ENCODE results near the gene ATP8B4. TPM values are rescaled to one million over a fixed set of nuclear protein-coding genes. Genes with fewer than 3 reads are reported as not detected.
A peak's percentile ranks its signal among the peaks of the same experiment; 100 is the strongest.

ATP8B4 gene
- total and polyA plus RNA-seq, 3 experiments from 2014 or later: 0.23 to 8.9 (median 8.5) TPM

DNA sequence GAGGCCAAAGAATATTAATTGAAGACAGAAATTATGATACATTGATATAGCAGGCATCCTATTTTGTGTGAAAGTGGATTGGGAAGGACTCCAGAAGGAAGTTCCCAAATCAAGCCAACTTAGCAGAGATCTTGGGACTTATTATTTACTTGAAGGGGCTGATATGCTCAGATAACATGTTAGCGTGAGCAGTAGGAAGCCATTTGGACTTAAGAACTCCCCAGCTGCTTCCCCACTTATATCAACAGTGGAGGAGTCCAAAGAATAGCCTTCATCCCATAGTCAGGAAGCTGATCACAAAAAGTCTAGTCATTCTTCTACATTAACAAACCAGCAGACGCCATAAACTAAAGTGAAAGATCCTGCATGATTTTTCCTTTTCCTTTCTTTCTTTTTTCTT lies 200.0 kb downstream of the ATP8B4 start:
- no peaks in the 10 kb centered on the region for H3K27me3 ChIP-seq (ENCODE audit: insufficient read depth, low read length, poor library complexity, severe bottlenecking)
- DNase-seq: no peak
- ChIA-PET POLR2A (no interaction called here), CTCF (no interaction called here)
- no peaks in the 10 kb centered on the region for H3K9me3 ChIP-seq (ENCODE audit: low read length)
- Mint-ChIP-seq H3K36me3 (no peaks in the 10 kb centered on the region), H3K27ac (no peak overlapping the region), H3K4me1 (no peaks in the 10 kb centered on the region), H3K4me3 (no peak overlapping the region), H3K27me3 (no peaks in the 10 kb centered on the region), H3K9me3 (no peaks in the 10 kb centered on the region)
- no peaks in the 10 kb centered on the region for H3K36me3 ChIP-seq (ENCODE audit: insufficient read depth, low read length)
- no peaks in the 10 kb centered on the region for H3K4me1 ChIP-seq (ENCODE audit: insufficient read depth, low read length)
- H3K4me3 ChIP-seq (ENCODE audit: low read length): no peak overlapping the region
- no peak overlapping the region for H3K27ac ChIP-seq (ENCODE audit: low read depth, low read length)

DNA sequence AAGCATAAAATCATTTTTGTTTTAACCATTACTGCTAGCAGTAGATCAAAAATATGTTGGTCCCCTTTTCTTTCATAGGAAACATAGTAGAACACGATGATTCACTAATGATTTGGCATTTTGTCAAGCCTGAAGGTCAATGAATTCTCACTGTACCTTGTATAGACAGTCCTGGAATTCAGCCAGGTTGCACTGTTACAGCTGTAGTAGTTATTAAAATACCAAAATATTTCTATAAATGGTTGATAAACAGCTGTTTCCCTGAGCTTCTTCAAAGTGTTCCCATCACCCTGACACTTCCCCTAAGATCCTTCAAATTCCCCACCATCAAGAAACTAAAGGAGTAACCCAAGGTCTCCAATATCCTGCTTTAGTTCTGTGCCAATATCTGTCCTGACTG lies 200.9 kb downstream of the ATP8B4 start:
- H3K9me3 Mint-ChIP-seq: no peaks in the 10 kb centered on the region
- H3K4me1 Mint-ChIP-seq: no peaks in the 10 kb centered on the region
- Histone ChIP-seq H3K9me3 (ENCODE audit: low read length) (no peaks in the 10 kb centered on the region), H3K4me1 (ENCODE audit: insufficient read depth, low read length) (no peaks in the 10 kb centered on the region), H3K27ac (ENCODE audit: low read depth, low read length) (no peak overlapping the region), H3K4me3 (ENCODE audit: low read length) (no peak overlapping the region), H3K27me3 (ENCODE audit: insufficient read depth, low read length, poor library complexity, severe bottlenecking) (no peaks in the 10 kb centered on the region), H3K36me3 (ENCODE audit: insufficient read depth, low read length) (no peaks in the 10 kb centered on the region)
- H3K27ac Mint-ChIP-seq: no peak overlapping the region
- ChIA-PET CTCF (no interaction called here), POLR2A (no interaction called here)
- H3K27me3 Mint-ChIP-seq: no peaks in the 10 kb centered on the region
- H3K4me3 Mint-ChIP-seq: no peak overlapping the region
- no peak for DNase-seq
- no peaks in the 10 kb centered on the region for H3K36me3 Mint-ChIP-seq

DNA sequence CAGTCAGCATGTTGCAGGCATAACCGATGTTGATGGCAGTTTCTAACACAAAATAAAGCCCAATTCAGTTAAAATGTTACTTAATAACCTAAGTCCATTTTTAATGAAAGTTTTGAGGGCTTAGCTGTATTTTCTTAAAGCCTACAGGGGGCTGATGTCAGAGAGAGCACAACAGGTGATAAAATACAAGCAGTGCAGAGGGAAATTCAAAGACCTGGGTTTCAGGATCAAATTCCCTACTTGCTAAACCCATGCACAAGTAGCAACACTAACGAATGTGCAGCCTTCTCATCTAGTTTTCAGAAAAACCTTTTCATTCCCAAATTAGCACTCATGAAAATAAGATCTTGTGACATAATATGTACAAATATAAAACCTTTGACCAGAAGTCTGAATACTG lies 202.0 kb downstream of the ATP8B4 start:
- Mint-ChIP-seq H3K36me3 (no peaks in the 10 kb centered on the region), H3K9me3 (no peaks in the 10 kb centered on the region), H3K4me1 (no peaks in the 10 kb centered on the region), H3K27ac (peak overlapping the region in 1 of 8 donors; percentile 75), H3K4me3 (no peak overlapping the region), H3K27me3 (no peaks in the 10 kb centered on the region)
- DNase-seq: no peak
- Histone ChIP-seq H3K4me3 (ENCODE audit: low read length) (no peak overlapping the region), H3K27ac (ENCODE audit: low read depth, low read length) (no peak overlapping the region), H3K4me1 (ENCODE audit: insufficient read depth, low read length) (no peaks in the 10 kb centered on the region), H3K9me3 (ENCODE audit: low read length) (no peaks in the 10 kb centered on the region), H3K36me3 (ENCODE audit: insufficient read depth, low read length) (no peaks in the 10 kb centered on the region), H3K27me3 (ENCODE audit: insufficient read depth, low read length, poor library complexity, severe bottlenecking) (no peaks in the 10 kb centered on the region)
- POLR2A ChIA-PET: no interaction called here
- CTCF ChIA-PET: interaction anchor here (0.9 kb wide), 1 partner anchor 12 kb away, joined by 3 read pairs; no protein-coding TSS in a partner anchor

DNA sequence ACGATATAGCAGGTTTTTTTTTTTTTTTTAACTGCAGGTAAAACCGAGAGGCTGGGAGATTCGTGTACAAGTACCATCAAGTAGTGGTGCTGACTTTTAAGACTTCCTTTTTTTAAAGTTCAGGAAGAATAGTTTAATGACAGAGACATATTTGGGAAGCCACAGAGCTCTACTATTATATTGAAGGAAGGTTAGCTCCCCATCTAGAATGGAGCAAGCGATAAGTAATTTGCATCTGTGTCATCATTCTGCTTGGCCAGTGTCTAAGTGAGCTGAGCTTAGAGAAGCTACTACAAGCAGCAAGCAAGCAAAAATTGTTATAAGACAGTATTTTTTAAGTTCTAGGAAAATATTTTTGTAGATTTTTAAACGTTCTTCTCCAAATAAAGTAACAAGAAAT lies 203.2 kb downstream of the ATP8B4 start:
- Mint-ChIP-seq H3K4me1 (no peaks in the 10 kb centered on the region), H3K4me3 (no peak overlapping the region), H3K9me3 (peaks cover 0 to under 1% (median 0%) of the 10 kb centered on the region in 5 donors), H3K36me3 (no peaks in the 10 kb centered on the region), H3K27ac (no peak overlapping the region), H3K27me3 (no peaks in the 10 kb centered on the region)
- H3K4me1 ChIP-seq (ENCODE audit: insufficient read depth, low read length): no peaks in the 10 kb centered on the region
- H3K36me3 ChIP-seq (ENCODE audit: insufficient read depth, low read length): no peaks in the 10 kb centered on the region
- no peaks in the 10 kb centered on the region for H3K9me3 ChIP-seq (ENCODE audit: low read length)
- H3K27ac ChIP-seq (ENCODE audit: low read depth, low read length): no peak overlapping the region
- no peak for DNase-seq
- CTCF ChIA-PET: no interaction called here
- H3K4me3 ChIP-seq (ENCODE audit: low read length): no peak overlapping the region
- H3K27me3 ChIP-seq (ENCODE audit: insufficient read depth, low read length, poor library complexity, severe bottlenecking): no peaks in the 10 kb centered on the region
- POLR2A ChIA-PET: no interaction called here

DNA sequence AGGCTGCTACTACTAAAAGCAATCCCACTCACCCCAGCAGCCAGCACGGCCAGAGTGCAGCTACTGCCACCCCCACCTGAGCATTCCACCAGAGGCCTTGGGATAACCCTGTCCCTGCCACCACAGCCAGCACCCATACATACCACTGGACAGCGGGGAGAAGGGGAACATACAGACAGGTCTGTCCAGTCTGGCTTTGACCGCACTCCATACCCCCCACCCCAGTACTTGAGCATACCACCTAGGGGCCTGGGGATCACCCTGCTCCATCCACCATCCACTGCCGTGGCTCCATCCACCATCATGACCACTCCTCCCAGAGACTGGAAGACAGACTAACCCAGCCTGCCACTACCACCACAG lies 210.1 kb downstream of the ATP8B4 start:
- H3K36me3 ChIP-seq (ENCODE audit: insufficient read depth, low read length): no peaks in the 10 kb centered on the region
- no peak for DNase-seq
- no peaks in the 10 kb centered on the region for H3K4me1 Mint-ChIP-seq
- H3K9me3 Mint-ChIP-seq: peaks cover 0 to 8% (median 6%) of the 10 kb centered on the region in 5 donors
- H3K27me3 ChIP-seq (ENCODE audit: insufficient read depth, low read length, poor library complexity, severe bottlenecking): no peaks in the 10 kb centered on the region
- ChIA-PET CTCF (no interaction called here), POLR2A (no interaction called here)
- H3K27me3 Mint-ChIP-seq: peaks cover 2 to 11% of the 10 kb centered on the region in 2 donors
- H3K4me3 Mint-ChIP-seq: no peak overlapping the region
- no peak overlapping the region for H3K27ac Mint-ChIP-seq
- H3K36me3 Mint-ChIP-seq: no peaks in the 10 kb centered on the region
- no peak overlapping the region for H3K27ac ChIP-seq (ENCODE audit: low read depth, low read length)
- no peaks in the 10 kb centered on the region for H3K9me3 ChIP-seq (ENCODE audit: low read length)
- no peak overlapping the region for H3K4me3 ChIP-seq (ENCODE audit: low read length)
- no peaks in the 10 kb centered on the region for H3K4me1 ChIP-seq (ENCODE audit: insufficient read depth, low read length)

DNA sequence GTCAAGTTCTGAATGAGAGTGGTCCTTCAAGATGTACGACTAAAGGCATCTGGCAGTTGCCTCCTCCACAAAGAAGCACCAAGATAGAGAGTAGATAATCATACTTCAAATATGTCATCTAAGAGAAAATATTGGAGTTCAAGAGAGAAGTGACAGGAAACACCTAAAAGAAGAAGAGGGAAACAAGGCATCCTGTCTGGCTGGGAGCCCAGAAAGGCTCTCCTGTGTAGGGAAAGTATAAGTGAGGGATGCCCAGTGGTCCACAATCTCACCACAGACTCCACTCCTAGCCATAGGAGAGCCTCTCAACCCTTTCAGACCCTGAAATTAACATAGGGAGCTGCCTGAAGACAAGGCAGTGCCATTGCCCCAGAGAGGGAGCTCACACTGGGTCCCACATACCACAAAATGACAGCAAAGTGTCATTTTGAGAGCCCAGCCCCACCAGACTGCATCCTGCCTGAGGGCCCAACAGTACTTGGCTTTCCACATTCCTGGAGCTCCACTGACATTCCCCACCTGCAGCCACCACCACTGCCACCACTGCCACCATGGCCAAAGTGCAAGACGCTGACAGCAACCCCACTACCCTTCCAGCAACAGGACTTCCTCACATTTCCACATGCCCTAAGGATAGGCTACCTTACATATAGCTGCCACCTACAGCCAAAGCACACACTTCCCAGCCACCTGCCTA lies 210.6 kb downstream of the ATP8B4 start:
- no peaks in the 10 kb centered on the region for H3K27me3 ChIP-seq (ENCODE audit: insufficient read depth, low read length, poor library complexity, severe bottlenecking)
- no peak overlapping the region for H3K27ac ChIP-seq (ENCODE audit: low read depth, low read length)
- Mint-ChIP-seq H3K4me3 (no peak overlapping the region), H3K36me3 (no peaks in the 10 kb centered on the region), H3K27ac (no peak overlapping the region), H3K27me3 (peaks cover 2 to 13% of the 10 kb centered on the region in 2 donors), H3K9me3 (peaks cover 0 to 8% (median 6%) of the 10 kb centered on the region in 5 donors), H3K4me1 (no peaks in the 10 kb centered on the region)
- H3K36me3 ChIP-seq (ENCODE audit: insufficient read depth, low read length): no peaks in the 10 kb centered on the region
- no peak for DNase-seq
- POLR2A ChIA-PET: no interaction called here
- no peaks in the 10 kb centered on the region for H3K4me1 ChIP-seq (ENCODE audit: insufficient read depth, low read length)
- H3K9me3 ChIP-seq (ENCODE audit: low read length): no peaks in the 10 kb centered on the region
- CTCF ChIA-PET: no interaction called here
- H3K4me3 ChIP-seq (ENCODE audit: low read length): no peak overlapping the region

DNA sequence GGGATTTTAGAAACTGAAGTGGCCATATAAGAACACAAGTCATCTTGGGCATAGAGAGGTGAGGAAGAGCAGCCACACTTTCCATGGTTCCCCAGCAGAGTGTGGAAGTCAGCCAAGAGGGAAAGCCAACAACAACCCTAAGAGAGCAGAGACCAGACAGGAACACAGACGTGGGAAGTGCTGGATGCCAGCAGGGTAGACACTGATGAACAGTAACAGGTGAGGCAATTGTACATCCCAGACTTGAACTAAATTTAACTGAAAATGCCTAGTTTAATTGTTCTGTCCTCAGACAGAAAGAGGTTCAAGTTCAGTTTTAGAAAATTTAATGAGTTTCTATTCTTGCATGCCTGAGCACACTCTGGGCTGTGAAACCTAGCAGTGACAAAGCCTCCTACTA lies 212.1 kb downstream of the ATP8B4 start:
- POLR2A ChIA-PET: no interaction called here
- Histone ChIP-seq H3K27ac (ENCODE audit: low read depth, low read length) (no peak overlapping the region), H3K36me3 (ENCODE audit: insufficient read depth, low read length) (no peaks in the 10 kb centered on the region), H3K4me1 (ENCODE audit: insufficient read depth, low read length) (no peaks in the 10 kb centered on the region), H3K9me3 (ENCODE audit: low read length) (no peaks in the 10 kb centered on the region), H3K4me3 (ENCODE audit: low read length) (no peak overlapping the region), H3K27me3 (ENCODE audit: insufficient read depth, low read length, poor library complexity, severe bottlenecking) (no peaks in the 10 kb centered on the region)
- H3K4me3 Mint-ChIP-seq: no peak overlapping the region
- H3K9me3 Mint-ChIP-seq: peaks cover 0 to 8% (median 6%) of the 10 kb centered on the region in 5 donors
- CTCF ChIA-PET: no interaction called here
- H3K27ac Mint-ChIP-seq: no peak overlapping the region
- DNase-seq: no peak
- H3K4me1 Mint-ChIP-seq: no peaks in the 10 kb centered on the region
- H3K36me3 Mint-ChIP-seq: no peaks in the 10 kb centered on the region
- H3K27me3 Mint-ChIP-seq: peaks cover 2 to 13% of the 10 kb centered on the region in 2 donors

DNA sequence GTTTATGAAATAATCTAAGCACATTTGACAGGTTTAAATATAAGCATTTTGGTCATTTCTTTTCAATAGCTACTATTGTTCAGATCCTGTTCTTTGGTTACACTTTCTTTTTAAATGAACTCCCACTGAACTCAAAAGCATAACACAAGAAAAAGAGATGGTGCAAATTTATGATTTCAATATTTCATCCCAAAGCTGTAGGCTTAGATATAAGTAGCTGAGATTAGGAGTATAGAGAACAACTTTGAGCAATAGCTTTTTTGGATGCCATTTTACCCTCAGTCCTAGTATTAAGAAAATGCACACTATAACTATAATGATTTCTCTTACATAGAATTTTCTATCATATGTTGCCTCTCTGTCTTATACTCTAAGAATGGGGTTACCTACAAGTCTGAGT lies 213.8 kb downstream of the ATP8B4 start:
- peaks cover 2 to 13% of the 10 kb centered on the region in 2 donors for H3K27me3 Mint-ChIP-seq
- H3K27ac Mint-ChIP-seq: no peak overlapping the region
- POLR2A ChIA-PET: no interaction called here
- H3K9me3 Mint-ChIP-seq: peaks cover 0 to 6% (median 2%) of the 10 kb centered on the region in 5 donors
- H3K4me1 Mint-ChIP-seq: no peaks in the 10 kb centered on the region
- no peak for DNase-seq
- H3K9me3 ChIP-seq (ENCODE audit: low read length): no peaks in the 10 kb centered on the region
- no peaks in the 10 kb centered on the region for H3K36me3 Mint-ChIP-seq
- no peak overlapping the region for H3K4me3 Mint-ChIP-seq
- H3K4me3 ChIP-seq (ENCODE audit: low read length): no peak overlapping the region
- H3K4me1 ChIP-seq (ENCODE audit: insufficient read depth, low read length): no peaks in the 10 kb centered on the region
- no peaks in the 10 kb centered on the region for H3K36me3 ChIP-seq (ENCODE audit: insufficient read depth, low read length)
- no peaks in the 10 kb centered on the region for H3K27me3 ChIP-seq (ENCODE audit: insufficient read depth, low read length, poor library complexity, severe bottlenecking)
- no peak overlapping the region for H3K27ac ChIP-seq (ENCODE audit: low read depth, low read length)
- CTCF ChIA-PET: no interaction called here

DNA sequence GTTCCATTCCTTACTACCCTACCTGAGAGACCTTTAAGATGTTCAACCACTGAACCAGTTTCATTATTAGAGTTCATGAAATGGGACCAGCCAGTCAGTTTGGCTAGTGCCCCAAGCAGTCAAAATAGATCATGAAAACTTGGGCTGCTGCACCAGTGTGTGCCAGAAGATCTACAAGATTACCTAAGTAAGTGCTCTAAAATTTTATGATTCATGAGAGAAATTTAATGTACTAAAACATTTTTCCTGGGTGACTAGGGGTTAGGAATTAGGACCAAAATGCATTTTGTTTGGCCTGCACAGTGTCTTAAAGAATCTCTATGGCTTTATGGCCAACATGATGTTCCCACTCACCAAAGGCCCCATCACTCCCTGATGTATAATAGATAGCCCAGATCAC lies 214.7 kb downstream of the ATP8B4 start:
- CTCF ChIA-PET: no interaction called here

More for the DNA sequence above, 214.7 kb downstream of the ATP8B4 start:
- H3K27ac ChIP-seq (ENCODE audit: low read depth, low read length): no peak overlapping the region
- no peaks in the 10 kb centered on the region for H3K4me1 Mint-ChIP-seq
- DNase-seq: no peak
- no peaks in the 10 kb centered on the region for H3K9me3 ChIP-seq (ENCODE audit: low read length)
- peaks cover 2 to 13% of the 10 kb centered on the region in 2 donors for H3K27me3 Mint-ChIP-seq
- no peak overlapping the region for H3K4me3 Mint-ChIP-seq
- no peak overlapping the region for H3K4me3 ChIP-seq (ENCODE audit: low read length)
- POLR2A ChIA-PET: no interaction called here
- no peak overlapping the region for H3K27ac Mint-ChIP-seq
- no peaks in the 10 kb centered on the region for H3K36me3 Mint-ChIP-seq
- H3K27me3 ChIP-seq (ENCODE audit: insufficient read depth, low read length, poor library complexity, severe bottlenecking): no peaks in the 10 kb centered on the region
- no peaks in the 10 kb centered on the region for H3K4me1 ChIP-seq (ENCODE audit: insufficient read depth, low read length)
- H3K36me3 ChIP-seq (ENCODE audit: insufficient read depth, low read length): no peaks in the 10 kb centered on the region
- H3K9me3 Mint-ChIP-seq: no peaks in the 10 kb centered on the region

Measured in CD8-positive, alpha-beta memory T cell (primary cell).